GM18517 (cell line): ENCODE measurements around the gene TFF3.

Experiments
- ATAC-seq: cut with Tn5 transposase; IDR thresholded peaks from one replicate; pipeline ENCODE4 v1.9.1; 2021; ENCODE audit warnings: mild to moderate bottlenecking, moderate library complexity; ENCODE audit not compliant: unreplicated experiment

Gene TFF3

DNA sequence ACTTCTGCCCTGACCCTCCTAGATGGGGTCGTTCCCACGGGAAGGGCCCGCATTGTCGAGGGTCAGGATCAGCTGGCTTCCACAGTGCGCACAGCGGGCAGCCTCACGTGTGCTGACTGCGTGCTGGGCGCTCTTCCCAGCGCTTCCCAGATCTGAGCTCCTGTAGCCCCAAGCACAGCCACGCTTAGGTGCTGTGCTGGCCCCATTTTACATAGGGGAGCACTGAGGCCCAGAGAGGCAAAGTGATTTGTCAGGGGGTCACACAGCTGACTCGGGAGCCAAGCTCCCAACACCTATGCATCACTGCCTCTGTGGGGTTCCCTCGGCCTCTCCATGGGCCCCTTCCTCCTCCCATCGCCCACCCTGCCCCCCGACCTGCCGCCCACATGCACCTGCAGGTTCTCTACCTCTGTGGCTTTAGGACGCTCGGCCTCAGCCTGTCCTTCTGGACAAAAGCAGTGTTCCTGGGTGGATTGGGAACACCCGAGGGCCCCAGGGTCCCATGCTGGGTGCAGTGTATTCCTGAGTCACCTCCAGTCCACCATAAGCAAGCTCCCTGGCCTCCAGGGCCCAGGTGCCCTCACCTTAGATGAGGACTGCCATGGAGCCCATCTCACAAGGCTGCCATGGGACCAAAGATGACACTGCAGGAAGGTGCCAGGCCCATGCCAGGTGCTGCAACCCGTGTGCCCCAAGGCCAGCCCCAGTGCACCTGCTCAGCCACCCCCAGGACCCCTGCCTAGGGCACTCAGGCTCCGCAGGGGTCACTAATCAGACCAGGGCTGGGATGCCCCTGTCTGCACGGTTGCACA, 23.3 kb downstream of the TFF3 start:
- no peak for ATAC-seq

DNA sequence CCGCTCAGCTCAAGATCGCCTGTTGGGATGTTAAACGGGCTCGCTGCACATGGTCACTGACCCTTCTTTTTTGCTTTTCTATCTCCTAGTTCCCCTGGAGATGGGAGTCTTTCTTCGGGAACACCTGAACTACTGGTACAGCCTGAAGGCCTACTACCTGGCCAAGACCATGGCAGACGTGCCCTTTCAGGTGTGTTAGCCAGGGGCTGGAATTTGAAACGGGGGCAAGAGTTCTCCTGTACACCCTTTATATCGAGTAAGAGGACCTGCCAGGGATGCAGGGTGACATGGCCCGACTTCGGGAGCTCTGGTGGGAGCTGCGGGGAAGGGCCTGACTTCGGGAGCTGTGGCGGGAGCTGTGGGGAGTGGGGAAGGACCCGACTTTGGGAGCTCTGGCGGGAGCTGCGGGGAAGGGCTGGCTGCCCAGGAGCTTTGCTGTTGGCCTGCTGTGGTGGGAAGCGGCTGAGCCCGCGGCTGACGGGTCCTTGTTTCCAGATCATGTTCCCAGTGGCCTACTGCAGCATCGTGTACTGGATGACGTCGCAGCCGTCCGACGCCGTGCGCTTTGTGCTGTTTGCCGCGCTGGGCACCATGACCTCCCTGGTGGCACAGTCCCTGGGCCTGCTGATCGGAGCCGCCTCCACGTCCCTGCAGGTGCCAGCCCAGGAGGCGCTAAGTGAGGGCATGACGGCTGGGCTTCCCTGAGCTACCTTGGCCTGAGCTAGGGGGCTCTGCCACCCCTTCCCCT, 24.0 kb downstream of the TFF3 start:
- no peak for ATAC-seq

GRCh38 chr21:42290505-42290904, 24.7 kb downstream of the TFF3 start:
- no peak for ATAC-seq

GRCh38 chr21:42289926-42290325, 25.3 kb downstream of the TFF3 start:
- ATAC-seq: no peak

DNA sequence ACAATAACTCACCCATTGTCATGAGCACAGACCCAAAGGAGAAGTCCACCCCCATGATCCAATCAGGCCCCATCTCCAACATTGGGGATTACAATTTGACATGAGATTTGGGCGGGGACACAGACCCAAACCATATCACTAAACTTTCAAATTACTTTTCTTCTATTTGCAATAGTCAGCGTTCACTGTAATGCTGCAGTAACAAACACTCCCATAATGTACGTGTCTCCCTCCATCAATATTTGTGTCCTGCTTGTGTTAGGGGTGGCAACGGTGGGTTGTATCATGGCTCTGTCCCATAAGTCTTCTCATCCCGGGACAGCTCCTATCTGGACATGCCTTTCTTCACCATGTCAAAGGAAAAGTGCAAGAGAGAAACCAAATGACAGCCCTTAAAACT, 26.2 kb downstream of the TFF3 start:
- ATAC-seq: no peak

GRCh38 chr21:42287193-42288083, 27.8 kb downstream of the TFF3 start:
- ATAC-seq: no peak

- ATAC-seq: no peak
Observed at GRCh38 chr21:42286416-42286815, 28.8 kb downstream of the TFF3 start.

- ATAC-seq: no peak
Observed at GRCh38 chr21:42285569-42286245, 29.5 kb downstream of the TFF3 start.

- no peak for ATAC-seq
Observed at GRCh38 chr21:42282715-42283114, 32.5 kb downstream of the TFF3 start.

DNA sequence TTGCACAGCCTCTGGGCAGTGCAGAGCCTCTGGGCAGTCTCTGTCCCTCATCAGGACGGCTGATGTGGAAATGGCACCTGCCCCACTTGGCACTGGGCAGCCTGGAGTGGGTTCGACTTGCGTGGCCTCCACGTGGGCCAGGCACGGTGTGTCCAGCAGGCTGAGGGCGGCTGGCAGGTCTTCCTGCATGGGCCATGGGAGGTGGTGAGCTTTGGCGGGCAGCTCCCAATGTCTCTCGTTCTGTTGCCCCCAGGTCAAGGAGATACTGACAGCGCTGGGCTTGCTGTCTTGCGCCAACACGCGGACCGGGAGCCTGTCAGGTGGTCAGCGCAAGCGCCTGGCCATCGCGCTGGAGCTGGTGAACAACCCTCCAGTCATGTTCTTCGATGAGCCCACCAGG, 33.2 kb downstream of the TFF3 start:
- ATAC-seq: no peak

- ATAC-seq: no peak
Observed at GRCh38 chr21:42281181-42281680, 34.0 kb downstream of the TFF3 start.

DNA sequence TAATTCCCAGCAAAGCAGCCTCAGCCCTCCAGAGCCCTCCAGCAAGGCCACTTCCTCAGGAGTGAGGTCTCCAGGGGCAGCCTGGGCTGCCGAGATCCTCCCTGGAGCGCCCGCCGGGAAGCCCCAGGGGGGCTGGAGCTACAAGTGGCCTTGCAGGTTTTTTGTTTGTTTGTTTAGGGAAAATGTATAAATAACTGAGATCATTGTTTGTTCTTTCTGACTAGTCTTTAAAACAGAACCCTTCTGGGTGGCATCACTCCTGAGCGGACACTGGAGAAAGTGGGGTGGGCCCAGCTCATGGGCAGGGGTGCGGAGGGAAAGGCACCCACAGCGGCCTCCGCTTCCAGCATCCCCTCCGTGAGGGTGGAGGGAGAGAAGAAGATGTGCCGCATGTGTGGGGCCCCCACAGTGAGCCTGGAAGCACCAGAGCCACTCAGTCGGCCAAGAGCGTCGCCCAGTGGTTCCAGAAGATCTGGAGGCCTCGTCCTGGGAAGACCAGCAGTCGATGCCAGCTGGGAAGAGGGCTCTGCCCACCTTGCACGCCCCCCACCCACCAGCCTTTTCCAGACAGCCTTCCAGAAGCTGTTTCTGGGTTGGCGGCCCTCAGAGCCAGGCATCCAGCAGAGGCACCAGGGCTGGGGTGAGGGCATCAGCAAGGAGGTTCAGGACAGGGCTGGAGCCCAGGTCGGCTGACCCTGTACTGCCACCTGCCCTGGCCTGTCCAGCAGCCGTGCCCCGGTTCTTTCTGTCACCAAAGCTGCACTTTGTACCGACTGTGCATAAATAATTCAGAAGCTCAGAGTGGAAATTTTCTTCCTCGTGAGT, 34.6 kb downstream of the TFF3 start:
- ATAC-seq: no peak

- no peak for ATAC-seq
Observed at GRCh38 chr21:42279888-42280287, 35.3 kb downstream of the TFF3 start.

- ATAC-seq: no peak
Observed at GRCh38 chr21:42279341-42279871, 35.8 kb downstream of the TFF3 start.

DNA sequence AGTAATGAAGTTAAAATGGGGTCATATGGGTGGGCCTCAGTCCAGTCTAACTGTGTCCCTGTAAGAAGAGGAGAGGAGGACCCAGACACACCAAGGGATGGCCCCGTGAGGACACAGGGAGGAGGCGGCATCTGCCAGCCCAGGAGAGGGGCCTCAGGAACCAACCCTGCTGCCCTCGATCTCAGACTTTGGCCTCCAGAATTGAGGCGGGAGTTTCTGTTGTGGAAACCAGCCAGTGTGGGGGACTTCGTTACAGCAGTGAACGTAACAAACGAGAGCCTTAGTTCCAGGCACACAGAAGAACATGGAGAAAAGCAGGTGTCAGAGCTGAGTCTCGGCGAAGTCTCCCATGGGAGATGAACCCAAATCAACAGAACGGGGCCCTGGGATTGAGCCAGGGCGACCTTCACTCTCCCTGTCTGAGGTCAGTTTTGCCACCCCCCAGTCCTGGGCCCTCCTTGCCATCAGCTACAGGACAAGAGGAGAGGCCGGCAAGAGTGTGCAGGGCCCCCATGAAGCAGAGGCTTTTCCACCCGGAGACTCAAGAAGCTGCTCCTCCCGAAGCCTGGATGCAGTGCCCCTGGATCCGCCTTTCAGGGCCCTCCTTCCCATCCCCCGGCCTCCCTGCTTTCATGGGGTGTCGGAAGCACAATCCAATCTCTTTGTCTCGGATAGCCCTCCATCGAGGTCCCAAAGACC, 36.6 kb downstream of the TFF3 start:
- ATAC-seq: no peak

GRCh38 chr21:42277593-42277992, 37.6 kb downstream of the TFF3 start:
- ATAC-seq: no peak

GRCh38 chr21:42276526-42277154, 38.6 kb downstream of the TFF3 start:
- no peak for ATAC-seq

DNA sequence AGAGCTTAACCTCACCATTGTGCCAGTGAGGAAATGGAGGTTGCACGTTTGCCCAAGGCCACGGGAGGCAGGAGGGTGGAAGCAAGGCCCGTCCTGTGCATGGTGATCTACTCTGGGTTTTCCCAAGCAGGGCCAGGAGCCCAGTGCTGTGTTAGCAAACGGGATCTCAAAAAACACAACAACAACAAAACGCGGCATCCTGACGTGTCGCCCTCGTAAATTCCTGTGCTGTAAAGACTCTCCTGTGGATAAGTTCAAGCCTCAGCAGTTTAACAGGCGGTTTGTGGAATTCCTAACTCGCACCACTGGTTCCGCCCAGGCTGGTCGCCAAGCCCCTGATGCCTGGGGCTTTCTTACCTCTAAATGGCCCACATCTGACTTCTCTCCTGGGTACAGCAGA, 39.1 kb downstream of the TFF3 start:
- no peak for ATAC-seq
